ENCODE measurements around the gene TSPAN12. TPM values are rescaled to one million over a fixed set of nuclear protein-coding genes. Genes with fewer than 3 reads are reported as not detected.

Gene TSPAN12
- total and polyA plus RNA-seq, 2 donors (not counting 3 experiments of a cell fraction or from before 2014, with no cell fraction given): 9.3 to 19.8 TPM

DNA sequence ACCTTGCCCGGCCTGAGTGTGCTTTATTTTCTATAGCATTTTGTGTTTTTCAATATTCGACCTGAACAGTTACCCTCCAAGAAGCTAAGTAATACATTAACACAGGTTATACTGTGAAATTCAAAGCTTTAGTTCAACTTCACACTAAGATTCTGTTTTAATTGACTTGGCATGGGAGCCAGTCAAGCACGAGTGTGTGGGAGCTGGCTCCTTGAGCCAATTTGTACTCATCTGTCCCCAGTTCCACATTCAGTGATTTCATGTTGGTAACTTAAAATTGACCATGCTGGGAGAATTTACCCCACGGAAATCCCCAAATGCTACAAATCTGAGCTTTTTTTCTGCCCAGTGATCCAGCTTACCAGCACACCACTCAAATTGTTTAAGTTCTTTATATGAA, 20.3 kb downstream of the TSPAN12 start:
- FAIRE-seq: no peak
- dilution Hi-C loops (cut with MboI; ENCODE audit: extremely low pct_ligation_motif_present, low sequenced_read_pairs) (no loop called here), intact Hi-C loops (cut with micrococcal nuclease) (no loop called here)
- Histone ChIP-seq H2AFZ (ENCODE audit: low read depth, low read length) (no peak overlapping the region), H3K9ac (replicated peaks; ENCODE audit: extremely low read depth, insufficient read depth, low read length) (no peak overlapping the region), H3K27ac (ENCODE audit: insufficient read depth, low read depth, low read length) (no peak overlapping the region), H3K79me2 (ENCODE audit: control insufficient read depth, insufficient read depth, low read length) (no peaks in the 10 kb centered on the region), H3K4me3 (replicated peaks in 1 of 3; ENCODE audit: insufficient read depth in 1 of 3, low read depth in 1 of 3, low read length in 3 of 3) (no peak overlapping the region), H4K20me1 (replicated peaks; ENCODE audit: control insufficient read depth, extremely low read depth, insufficient read depth, low read length) (no peaks in the 10 kb centered on the region), H3K9me1 (replicated peaks; ENCODE audit: control insufficient read depth, extremely low read depth, insufficient read depth, low read length) (no peaks in the 10 kb centered on the region), H3K36me3 (ENCODE audit: control insufficient read depth in 2 of 2, extremely low read depth in 1 of 2, insufficient read depth in 2 of 2, low read length in 2 of 2) (no peaks in the 10 kb centered on the region), H3K9me3 (replicated peaks; ENCODE audit: control insufficient read depth, insufficient read depth, low read length) (no peaks in the 10 kb centered on the region), H3K27me3 (ENCODE audit: control insufficient read depth in 2 of 2, insufficient read depth in 2 of 2, low read length in 2 of 2) (no peaks in the 10 kb centered on the region), H3K4me1 (ENCODE audit: control insufficient read depth, extremely low read depth, insufficient read depth, low read length) (peaks cover 15% of the 10 kb centered on the region), H3K4me2 (ENCODE audit: insufficient read depth, low read length) (no peak overlapping the region)
- no TSS peak for BruUV-seq (replicated peaks)
- DNase-seq (ENCODE audit: low read depth, low spot score): no peak
- ChIA-PET CTCF (interaction anchor here (1.0 to 1.7 kb wide), 3 partner anchors 12 to 23 kb away, joined by 3 to 4 read pairs (median 4); partner anchors contain the start of gene TSPAN12), POLR2A (no interaction called here)
- TF ChIP-seq JUN (IDR thresholded peaks at IDR 0.05; ENCODE audit: borderline replicate concordance, insufficient read depth, insufficient read length, low read depth): no peak
- TF ChIP-seq, protein P1, sequence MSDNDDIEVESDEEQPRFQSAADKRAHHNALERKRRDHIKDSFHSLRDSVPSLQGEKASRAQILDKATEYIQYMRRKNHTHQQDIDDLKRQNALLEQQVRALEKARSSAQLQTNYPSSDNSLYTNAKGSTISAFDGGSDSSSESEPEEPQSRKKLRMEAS (IDR thresholded peaks at IDR 0.05; ENCODE audit: insufficient read depth, insufficient read length): no peak
- TF ChIP-seq FOS (IDR thresholded peaks at IDR 0.05; ENCODE audit: borderline replicate concordance, insufficient read depth, low read length): no peak
- no peak for TF ChIP-seq POLR2A (IDR thresholded peaks at IDR 0.05; ENCODE audit: low read depth, low read length)
- TF ChIP-seq EZH2 (IDR thresholded peaks at IDR 0.05; ENCODE audit: borderline replicate concordance, low read depth, low read length, severe bottlenecking): no peak
- TF ChIP-seq, protein P2, sequence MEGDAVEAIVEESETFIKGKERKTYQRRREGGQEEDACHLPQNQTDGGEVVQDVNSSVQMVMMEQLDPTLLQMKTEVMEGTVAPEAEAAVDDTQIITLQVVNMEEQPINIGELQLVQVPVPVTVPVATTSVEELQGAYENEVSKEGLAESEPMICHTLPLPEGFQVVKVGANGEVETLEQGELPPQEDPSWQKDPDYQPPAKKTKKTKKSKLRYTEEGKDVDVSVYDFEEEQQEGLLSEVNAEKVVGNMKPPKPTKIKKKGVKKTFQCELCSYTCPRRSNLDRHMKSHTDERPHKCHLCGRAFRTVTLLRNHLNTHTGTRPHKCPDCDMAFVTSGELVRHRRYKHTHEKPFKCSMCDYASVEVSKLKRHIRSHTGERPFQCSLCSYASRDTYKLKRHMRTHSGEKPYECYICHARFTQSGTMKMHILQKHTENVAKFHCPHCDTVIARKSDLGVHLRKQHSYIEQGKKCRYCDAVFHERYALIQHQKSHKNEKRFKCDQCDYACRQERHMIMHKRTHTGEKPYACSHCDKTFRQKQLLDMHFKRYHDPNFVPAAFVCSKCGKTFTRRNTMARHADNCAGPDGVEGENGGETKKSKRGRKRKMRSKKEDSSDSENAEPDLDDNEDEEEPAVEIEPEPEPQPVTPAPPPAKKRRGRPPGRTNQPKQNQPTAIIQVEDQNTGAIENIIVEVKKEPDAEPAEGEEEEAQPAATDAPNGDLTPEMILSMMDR (IDR thresholded peaks at IDR 0.05; ENCODE audit: extremely low read depth in 1 of 2, insufficient read depth in 1 of 2, low read depth in 1 of 2, low read length in 2 of 2): no peak
- TF ChIP-seq GATA2 (IDR thresholded peaks at IDR 0.05; ENCODE audit: insufficient read depth, insufficient read length, low read depth, low read length): no peak
- no peak for TF ChIP-seq POLR2AphosphoS5 (IDR thresholded peaks at IDR 0.05; ENCODE audit: insufficient read depth, low read depth, low read length)
- no peak for TF ChIP-seq MYC (IDR thresholded peaks at IDR 0.05; ENCODE audit: low read depth, low read length)

Measured in endothelial cell of umbilical vein (primary cell).